BE2C (cell line): ENCODE results near the gene OR10K1. TPM values are rescaled to one million over a fixed set of nuclear protein-coding genes. Genes with fewer than 3 reads are reported as not detected.
"Not testable (repeated sequence)": the region's sequence is repeated elsewhere in the genome, so short reads cannot be mapped to it uniquely, and the experiment has no call there.

ENCODE experiments used
- DNase-seq: peaks from one replicate; pipeline ENCODE4 v3.0.0-alpha.2; 2020
- H3K27me3 ChIP-seq: fragments of 250-450 bp; sonication (Bioruptor Pico); 2 replicates; pipeline ENCODE4 v1.5.1; 2020; ENCODE audit warnings: mild to moderate bottlenecking
- H3K36me3 ChIP-seq: fragments of 250-450 bp; sonication (Bioruptor Pico); 2 replicates; pipeline ENCODE4 v1.5.1; 2020; ENCODE audit warnings: mild to moderate bottlenecking
- H3K4me1 ChIP-seq: fragments of 250-450 bp; sonication (Bioruptor Pico); 2 replicates; pipeline ENCODE4 v1.5.1; 2020
- H3K4me3 ChIP-seq: 2 replicates; pipeline ENCODE4 v1.5.1; 2011; ENCODE audit warnings: low read depth, low read length
- H3K9me3 ChIP-seq: fragments of 250-450 bp; sonication (Bioruptor Pico); 2 replicates; pipeline ENCODE4 v1.5.1; 2020
- CTCF ChIP-seq: IDR thresholded peaks from 2 replicates; pipeline ENCODE4 v1.5.1; 2012; ENCODE audit warnings: mild to moderate bottlenecking, low read depth, low read length
- polyA plus RNA-seq: library from polyadenylated mRNA; unstranded; fragments of >200 nt; gene quantifications from one replicate; pipeline ENCODE4 v1.2.1, GENCODE V29; 2012; ENCODE audit warnings: low read depth, missing spikeins; ENCODE audit not compliant: insufficient read length, insufficient read depth

The OR10K1 gene
- polyA plus RNA-seq, result not detected

- H3K36me3 ChIP-seq, result no peaks in the 10 kb centered on the region
- no peaks in the 10 kb centered on the region for H3K9me3 ChIP-seq
- H3K4me1 ChIP-seq, result no peaks in the 10 kb centered on the region
- no peak within 1 kb of the TSS for H3K4me3 ChIP-seq
- no peak for DNase-seq
- no peak for TF ChIP-seq CTCF
- H3K27me3 ChIP-seq, result no peaks in the 10 kb centered on the region
These were observed at the start of gene OR10K1 for GRCh38 chr1:158461534-158461933. Gene OR10K1 (plus strand): TSS chr1:158461834. CDS start chr1:158465562, 3,728 bp downstream.

GRCh38 chr1:158414651-158415345 lies 46.8 kb upstream of the OR10K1 start:
- DNase-seq, result no peak
- Histone ChIP-seq H3K27me3 (no peaks in the 10 kb centered on the region), H3K36me3 (no peaks in the 10 kb centered on the region), H3K9me3 (no peaks in the 10 kb centered on the region; the same call in 1 of the 2 replicates), H3K4me3 (no peak overlapping the region), H3K4me1 (no peaks in the 10 kb centered on the region)
- TF ChIP-seq CTCF, result no peak

- DNase-seq, result no peak
- no peaks in the 10 kb centered on the region for H3K27me3 ChIP-seq
- no peaks in the 10 kb centered on the region; the same call in 1 of the 2 replicates for H3K9me3 ChIP-seq
- TF ChIP-seq CTCF, result no peak
- H3K4me1 ChIP-seq, result no peaks in the 10 kb centered on the region
- H3K36me3 ChIP-seq, result no peaks in the 10 kb centered on the region
- no peak overlapping the region for H3K4me3 ChIP-seq
These were observed 44.0 kb upstream of the OR10K1 start for GRCh38 chr1:158417586-158417985.

GRCh38 chr1:158422212-158422611 lies 39.4 kb upstream of the OR10K1 start:
- TF ChIP-seq CTCF, result no peak
- DNase-seq, result no peak
- Histone ChIP-seq H3K27me3 (no peaks in the 10 kb centered on the region), H3K9me3 (no peaks in the 10 kb centered on the region), H3K4me3 (no peak overlapping the region), H3K4me1 (no peaks in the 10 kb centered on the region), H3K36me3 (no peaks in the 10 kb centered on the region)

- H3K36me3 ChIP-seq, result no peaks in the 10 kb centered on the region
- H3K4me3 ChIP-seq, result no peak overlapping the region
- DNase-seq, result no peak
- no peaks in the 10 kb centered on the region for H3K9me3 ChIP-seq
- no peaks in the 10 kb centered on the region for H3K27me3 ChIP-seq
- no peaks in the 10 kb centered on the region for H3K4me1 ChIP-seq
- TF ChIP-seq CTCF, result no peak
These were observed 36.6 kb upstream of the OR10K1 start for GRCh38 chr1:158425027-158425426.

- Histone ChIP-seq H3K9me3 (no peaks in the 10 kb centered on the region), H3K4me3 (no peak within 1 kb of the TSS), H3K27me3 (no peaks in the 10 kb centered on the region), H3K36me3 (no peaks in the 10 kb centered on the region), H3K4me1 (no peaks in the 10 kb centered on the region)
- DNase-seq, result no peak
- no peak for TF ChIP-seq CTCF
These were observed 35.5 kb upstream of the OR10K1 start, which contains the start of gene OR10K2 for GRCh38 chr1:158426137-158426536. Gene OR10K2 (minus strand): TSS chr1:158426237. CDS start chr1:158420866, 5,371 bp downstream.

GRCh38 chr1:158430163-158430562 lies 31.5 kb upstream of the OR10K1 start:
- not testable (repeated sequence) for H3K27me3 ChIP-seq, H3K36me3 ChIP-seq, H3K9me3 ChIP-seq, H3K4me1 ChIP-seq, H3K4me3 ChIP-seq, DNase-seq
